NCI-H446 (cell line): ENCODE data around the gene ADAMTS4.

Source experiments
- DNase-seq, 2 experiments: peaks; one replicate each; lab custom pipeline; 2025; lab: John Stamatoyannopoulos, UW

The ADAMTS4 gene

GRCh38 chr1:161172776-161173376, 26.0 kb downstream of the ADAMTS4 start:
- DNase-seq = no peak

DNA sequence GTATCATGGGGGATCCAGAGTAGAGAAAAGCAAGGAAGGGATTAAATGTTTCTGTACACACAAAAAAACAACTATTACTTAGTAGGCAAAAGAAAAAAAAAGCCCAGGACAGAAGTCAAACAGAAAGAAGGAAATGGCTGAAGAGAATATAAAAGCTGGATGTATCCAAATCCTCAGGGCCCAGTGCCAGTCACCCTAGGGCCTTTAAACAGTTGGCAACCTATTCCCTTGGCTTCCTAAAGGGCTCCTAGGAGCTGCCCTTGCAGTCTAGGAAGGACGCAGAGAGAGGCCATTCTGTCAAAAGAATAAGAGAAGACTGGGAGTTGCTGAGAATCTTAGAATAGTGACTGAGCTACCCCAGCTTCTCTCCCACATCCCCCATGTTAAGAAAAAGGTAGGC, 26.5 kb downstream of the ADAMTS4 start:
- DNase-seq = no peak

GRCh38 chr1:161171696-161172095, 27.2 kb downstream of the ADAMTS4 start:
- DNase-seq = no peak

DNA sequence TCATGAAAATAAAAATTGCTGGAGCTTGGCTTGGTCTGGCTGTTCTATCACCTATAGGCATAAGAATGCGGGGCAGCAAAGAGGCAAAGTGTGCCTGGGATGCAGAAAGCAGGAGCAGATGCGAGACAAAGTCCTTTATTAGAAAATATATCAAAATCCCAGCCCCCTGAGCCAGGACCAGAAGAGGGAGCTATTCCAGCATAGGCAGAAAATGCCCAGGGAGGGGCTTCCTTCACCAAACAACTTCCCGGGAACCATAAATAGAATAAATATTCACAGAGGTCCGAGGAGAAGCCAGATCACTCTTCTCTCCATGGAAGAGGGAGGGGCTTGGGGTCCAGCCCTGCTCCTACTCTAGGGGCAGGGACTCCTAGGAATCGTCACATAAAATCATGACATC, 27.7 kb downstream of the ADAMTS4 start:
- no peak for DNase-seq

GRCh38 chr1:161168906-161169305, 29.9 kb downstream of the ADAMTS4 start:
- DNase-seq = no peak

- DNase-seq = no peak
Measured at GRCh38 chr1:161166669-161167548, 31.9 kb downstream of the ADAMTS4 start.

DNA sequence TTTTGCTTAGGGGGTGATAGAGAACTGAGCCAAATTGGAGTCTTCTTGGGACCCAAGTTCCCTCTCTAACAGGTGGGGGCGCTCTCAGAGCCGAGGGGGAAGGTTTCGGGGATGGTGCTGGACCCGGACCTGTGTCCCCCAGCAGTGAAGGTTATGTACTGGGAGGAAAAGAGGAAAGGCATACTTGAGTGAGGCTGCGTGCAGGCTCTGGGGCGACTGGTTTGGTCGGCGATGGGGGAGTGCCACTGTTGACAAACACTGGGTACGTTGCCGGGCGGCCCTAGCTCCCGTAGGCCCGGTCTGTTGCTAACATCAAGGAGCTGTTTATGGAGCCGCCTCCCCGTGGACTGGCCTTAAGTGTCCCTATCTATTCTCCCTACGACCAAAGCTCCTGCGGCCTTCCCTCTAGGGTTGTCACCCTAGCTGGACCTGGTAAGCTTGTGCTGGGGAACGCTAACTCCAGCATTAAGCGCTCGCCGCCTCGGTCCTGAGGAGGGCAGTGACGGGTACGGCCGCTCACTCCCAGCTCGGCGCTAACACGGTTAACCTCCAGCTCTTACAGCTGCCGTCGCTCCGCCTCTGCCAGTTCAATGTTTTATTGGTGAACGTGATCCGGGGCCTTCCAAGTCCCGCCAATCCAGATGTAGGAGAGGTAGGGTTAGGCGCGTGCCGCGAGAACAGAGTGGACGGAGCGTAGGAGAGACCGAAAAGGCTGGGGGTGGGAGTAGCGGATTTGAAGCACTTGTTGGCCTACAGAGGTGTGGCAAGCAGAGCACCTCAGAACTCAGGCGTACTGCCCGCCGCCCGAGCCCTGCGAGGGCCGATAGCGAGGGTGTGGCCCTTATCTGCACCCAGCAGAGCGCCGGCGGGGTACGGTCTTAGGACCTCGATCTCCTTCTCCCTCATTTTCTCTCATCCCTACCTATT, 32.8 kb downstream of the ADAMTS4 start, which contains the start of gene PPOX:
Gene PPOX, plus strand, starts transcription at position 685 of the 927 bp plus-strand sequence. CDS start 422 bp downstream, outside the sequence.
- peak; percentile 97 for DNase-seq

GRCh38 chr1:161164901-161165610, 33.8 kb downstream of the ADAMTS4 start:
- no peak for DNase-seq

- DNase-seq = no peak
Measured at GRCh38 chr1:161163793-161164192, 35.1 kb downstream of the ADAMTS4 start.

DNA sequence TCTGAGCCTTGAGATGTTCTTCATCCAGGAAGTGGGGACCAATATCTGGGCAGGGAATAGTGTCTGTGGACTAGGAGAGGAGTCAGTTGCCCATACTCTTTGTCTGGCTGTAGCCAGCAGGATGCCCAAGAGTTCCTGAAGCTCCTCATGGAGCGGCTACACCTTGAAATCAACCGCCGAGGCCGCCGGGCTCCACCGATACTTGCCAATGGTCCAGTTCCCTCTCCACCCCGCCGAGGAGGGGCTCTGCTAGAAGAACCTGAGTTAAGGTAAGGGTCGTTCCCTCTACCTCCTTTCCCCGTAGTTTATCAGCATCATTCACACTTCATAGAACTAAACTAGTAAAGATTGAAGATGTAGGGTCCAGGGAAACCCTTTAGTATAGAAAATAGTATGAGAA, 36.0 kb downstream of the ADAMTS4 start:
- DNase-seq = no peak

GRCh38 chr1:161162052-161162451, 36.8 kb downstream of the ADAMTS4 start:
- DNase-seq = no peak

DNA sequence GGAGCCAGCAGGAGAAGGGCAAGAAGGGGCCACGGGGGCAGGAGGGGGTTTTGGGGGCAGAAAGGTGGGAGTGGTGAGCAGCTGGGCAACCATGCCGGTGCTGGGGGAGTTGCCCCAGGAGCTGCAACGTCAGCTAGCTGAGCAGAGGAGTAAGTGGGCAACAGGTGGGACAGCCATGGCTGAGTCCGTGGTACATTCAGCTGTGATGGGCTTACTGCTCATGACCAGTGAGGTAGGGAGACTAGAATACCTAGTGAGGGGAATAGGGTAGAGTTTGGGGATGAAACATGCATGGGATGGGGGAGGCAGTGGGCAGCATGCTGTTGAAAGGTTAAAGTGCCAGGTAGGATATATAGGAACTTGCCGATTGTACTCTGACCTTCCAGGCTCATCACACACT, 37.2 kb downstream of the ADAMTS4 start:
- no peak for DNase-seq

DNA sequence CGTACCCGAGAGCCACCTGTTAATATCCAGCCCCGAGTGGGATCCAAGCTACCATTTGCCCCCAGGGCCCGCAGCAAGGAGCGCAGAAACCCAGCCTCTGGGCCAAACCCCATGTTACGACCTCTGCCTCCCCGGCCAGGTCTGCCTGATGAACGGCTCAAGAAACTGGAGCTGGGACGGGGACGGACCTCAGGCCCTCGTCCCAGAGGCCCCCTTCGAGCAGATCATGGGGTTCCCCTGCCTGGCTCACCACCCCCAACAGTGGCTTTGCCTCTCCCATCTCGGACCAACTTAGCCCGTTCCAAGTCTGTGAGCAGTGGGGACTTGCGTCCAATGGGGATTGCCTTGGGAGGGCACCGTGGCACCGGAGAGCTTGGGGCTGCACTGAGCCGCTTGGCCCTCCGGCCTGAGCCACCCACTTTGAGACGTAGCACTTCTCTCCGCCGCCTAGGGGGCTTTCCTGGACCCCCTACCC, 38.1 kb downstream of the ADAMTS4 start:
- DNase-seq = no peak

GRCh38 chr1:161159913-161160243, 39.0 kb downstream of the ADAMTS4 start:
- no peak for DNase-seq

DNA sequence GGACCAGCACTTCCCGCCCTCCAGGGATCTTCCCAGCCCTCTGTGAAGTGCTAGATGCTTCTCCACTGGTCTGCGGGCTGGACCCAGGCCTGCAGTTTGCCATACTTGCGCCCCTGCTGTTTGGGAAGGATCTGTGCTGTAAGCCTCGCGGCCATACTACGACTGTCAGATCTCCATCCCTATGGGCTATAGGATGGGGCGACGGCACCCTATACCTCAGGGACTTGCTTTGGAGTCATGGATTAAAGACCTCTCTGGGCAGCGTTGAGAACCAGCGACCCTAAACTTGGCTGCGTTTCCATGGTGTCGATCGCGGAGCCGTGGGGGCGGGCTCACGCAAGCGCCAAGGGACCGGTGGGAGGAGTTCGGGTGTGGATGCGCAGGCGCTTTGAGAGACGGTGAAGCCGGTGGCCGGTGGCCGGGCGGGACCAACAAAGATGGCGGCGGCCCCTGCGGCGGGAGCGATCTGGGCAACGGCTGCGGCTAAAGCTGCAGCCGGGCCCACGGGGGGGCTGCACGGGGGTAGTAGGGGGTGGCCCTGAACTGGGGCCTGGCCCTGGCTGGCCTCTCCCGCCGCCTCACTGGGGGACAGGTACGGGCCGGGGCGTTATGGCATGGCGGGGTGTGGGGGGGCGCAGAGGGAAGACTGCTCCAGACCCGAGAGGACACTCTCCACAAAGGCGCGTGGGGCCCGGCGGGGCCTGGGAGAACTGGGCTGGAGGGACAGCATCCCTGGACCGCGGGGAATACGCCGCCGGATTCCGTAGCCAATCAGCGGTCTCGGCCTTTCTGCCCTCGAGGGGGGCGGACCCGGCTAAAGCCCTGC, 39.6 kb downstream of the ADAMTS4 start, which contains the start of gene USP21:
Gene USP21, plus strand, starts transcription at position 414 of the 826 bp plus-strand sequence. CDS start 1,141 bp downstream, outside the sequence.
- peak; percentile 92 to 96 for DNase-seq

GRCh38 chr1:161158316-161159010, 40.4 kb downstream of the ADAMTS4 start:
- DNase-seq = no peak

DNA sequence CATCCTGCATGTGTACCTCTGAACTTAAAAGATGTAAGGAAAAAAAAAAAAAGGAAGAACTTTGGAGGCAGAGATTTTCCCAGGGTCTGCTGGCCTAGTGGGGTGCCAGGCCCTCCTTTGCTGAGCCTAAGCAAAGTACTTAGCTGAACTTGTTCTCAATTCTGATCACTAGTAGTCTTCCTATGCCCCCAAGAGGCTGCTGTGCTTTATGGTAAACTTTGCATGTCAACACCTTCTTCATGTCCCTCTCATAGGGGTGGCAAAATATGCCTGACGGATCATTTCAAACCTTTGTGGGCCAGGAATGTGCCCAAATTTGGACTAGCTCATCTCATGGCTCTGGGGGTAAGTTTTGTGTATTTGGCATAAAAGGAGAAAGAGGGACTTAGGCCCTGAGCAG, 41.0 kb downstream of the ADAMTS4 start:
- no peak for DNase-seq

DNA sequence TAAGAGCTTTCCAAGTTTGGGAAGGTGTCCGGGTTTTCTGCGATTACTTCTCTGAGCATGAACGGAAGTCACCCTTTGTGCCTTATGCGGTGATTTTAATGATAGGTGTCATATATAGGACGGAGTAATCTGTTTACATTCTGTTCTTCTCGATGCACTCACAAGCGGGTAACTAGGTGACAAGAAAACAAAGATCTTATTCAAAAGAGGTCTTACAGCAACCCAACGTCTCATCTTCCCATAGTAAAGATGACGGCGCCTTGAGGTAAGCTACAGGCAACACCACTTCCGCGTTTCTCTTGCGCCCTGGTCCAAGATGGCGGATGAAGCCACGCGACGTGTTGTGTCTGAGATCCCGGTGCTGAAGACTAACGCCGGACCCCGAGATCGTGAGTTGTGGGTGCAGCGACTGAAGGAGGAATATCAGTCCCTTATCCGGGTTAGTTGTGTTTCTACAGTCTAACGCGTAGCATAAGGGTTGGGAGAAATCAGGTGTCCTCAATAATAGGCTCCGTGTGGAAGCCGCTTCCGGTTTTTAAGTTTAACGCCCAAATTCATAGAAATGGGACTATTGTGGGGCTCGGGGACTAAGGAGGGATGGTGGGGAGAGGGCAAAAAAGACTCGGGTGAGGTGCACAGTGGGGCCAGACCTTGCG, 45.0 kb downstream of the ADAMTS4 start, which contains the start of gene UFC1:
Gene UFC1, plus strand, starts transcription at position 297 of the 656 bp plus-strand sequence. Its CDS starts 20 bp downstream, at position 317.
- peak; percentile 76 to 89 for DNase-seq

DNA sequence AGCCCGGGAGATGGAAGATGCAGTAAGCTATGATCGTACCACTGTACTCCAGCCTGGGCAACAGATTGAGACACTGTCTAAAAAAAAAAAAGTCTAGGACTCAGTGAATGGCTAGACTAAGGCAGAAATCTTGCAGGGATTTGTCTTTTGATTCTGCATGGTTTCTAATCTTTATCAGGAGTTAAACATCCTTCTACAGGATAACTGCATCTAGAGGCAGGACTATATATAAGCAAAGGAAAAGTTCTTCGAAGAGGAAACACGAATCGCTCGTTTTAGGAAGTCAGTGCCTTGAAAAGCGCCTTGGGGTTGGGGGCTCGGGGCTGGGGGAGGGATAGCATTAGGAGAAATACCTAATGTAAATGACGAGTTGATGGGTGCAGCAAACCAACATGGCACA, 45.7 kb downstream of the ADAMTS4 start:
- no peak for DNase-seq
